NCI-H2196 (cell line): Measurements from ENCODE around the gene HNF4A.

Source experiments
- DNase-seq: peaks from one replicate; lab custom pipeline; 2025; ENCODE audit not compliant: unreplicated experiment; lab: John Stamatoyannopoulos, UW

Gene HNF4A

DNA sequence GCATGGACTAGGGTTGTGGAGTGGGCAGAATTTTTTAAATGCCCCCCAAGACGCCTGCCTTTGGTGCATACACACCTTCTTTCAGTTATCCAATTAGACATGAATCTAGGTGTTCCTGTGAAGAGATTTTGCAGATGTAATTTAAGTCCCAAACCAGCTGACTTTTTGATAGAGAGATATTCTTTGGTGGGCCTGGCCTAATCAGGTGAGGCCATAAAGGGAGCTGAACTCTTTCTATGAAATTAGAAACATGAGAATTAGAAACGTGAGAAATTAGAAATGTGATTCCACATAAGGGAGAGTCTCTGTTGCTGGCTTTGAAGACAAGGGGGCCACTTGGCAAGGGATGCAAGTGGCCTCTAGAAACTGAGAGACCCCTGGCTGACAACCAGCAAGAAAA lies 83.8 kb downstream of the HNF4A start:
- DNase-seq = no peak

- no peak for DNase-seq
Observed at GRCh38 chr20:44442298-44443070, 87.0 kb downstream of the HNF4A start.

DNA sequence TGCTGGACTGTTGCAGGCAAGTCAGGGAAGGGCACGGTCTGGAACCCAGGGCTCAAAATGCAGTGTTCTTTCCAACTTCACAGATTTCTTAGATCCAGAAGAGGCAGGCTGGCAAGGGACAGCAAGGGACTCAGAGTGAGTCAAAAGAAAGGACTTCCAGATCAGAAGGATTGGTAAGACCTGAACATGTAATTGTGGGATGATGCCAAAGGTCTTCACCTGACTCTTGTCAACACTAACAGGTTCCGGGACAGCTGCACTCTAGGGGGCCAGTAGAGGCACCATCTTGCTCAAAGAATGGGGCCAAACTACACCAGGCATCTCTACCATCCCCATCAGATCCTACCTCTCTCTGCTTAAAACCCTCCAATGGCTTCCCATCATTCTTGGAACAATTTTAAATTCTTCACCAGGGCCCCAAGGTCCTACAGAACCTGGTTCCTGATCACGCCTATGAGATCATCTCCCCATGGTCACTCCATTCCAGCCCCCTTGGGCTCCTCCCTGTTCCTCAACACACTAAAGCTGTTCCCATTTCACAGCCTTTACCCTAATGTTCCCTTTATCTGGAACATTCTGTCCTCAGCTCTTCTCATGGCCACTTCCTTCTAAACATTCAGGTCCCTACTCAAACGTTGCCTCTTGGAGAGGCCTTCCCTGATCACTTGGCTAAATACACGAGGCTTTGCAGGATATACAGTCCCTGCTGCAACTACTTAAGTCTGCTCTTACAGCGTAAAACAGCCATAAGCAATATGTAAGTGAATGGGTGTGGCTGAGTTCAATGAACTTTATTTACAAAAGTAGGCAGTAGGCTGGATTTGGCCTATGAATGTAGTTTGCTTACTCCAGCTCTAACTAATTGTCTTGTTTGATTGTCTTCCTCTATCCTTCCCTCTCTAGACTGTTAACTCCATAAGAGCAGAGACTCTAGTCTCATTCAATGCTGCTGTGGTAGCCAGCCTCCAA lies 90.5 kb downstream of the HNF4A start:
- no peak for DNase-seq

- no peak for DNase-seq
Observed at GRCh38 chr20:44447827-44448419, 92.4 kb downstream of the HNF4A start.

DNA sequence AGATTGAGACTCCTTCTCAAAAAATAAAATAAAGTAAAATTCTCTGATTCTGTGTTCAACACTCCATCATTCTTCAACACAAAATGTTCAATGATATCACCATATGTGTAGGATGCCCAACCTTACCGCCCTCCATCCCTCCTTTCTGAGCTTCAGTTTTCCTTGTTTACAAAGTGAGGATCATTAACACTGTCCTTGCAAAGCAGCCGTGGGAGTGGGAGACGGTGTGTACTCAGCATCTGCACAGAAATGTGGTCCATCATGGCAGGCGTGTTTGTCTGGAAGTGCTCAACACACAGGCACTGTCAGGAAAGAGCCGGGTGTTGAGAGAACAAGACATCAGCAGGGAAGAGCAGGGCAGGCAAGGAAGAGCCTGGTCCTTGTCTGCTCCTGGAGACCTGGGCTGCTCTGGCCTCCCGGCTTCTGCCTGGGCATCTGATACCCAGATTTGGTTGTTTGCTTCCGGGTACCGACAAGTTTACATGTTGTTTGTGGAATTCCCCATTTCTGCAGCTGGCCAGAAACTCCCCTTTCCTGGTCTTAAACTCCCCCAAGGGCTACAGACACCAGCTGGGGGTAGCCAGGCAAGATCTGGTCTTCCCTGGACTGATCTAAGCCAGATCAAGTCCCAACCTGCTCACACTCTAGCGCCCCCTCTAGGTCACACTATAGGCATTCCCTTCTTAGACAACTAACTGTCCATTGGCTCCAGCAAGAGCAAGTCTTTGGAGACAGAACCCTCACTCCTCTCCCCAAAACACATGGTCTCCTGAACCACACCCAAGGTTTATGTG lies 93.5 kb downstream of the HNF4A start:
- DNase-seq = no peak

GRCh38 chr20:44449864-44450263 lies 94.4 kb downstream of the HNF4A start:
- DNase-seq = no peak

DNA sequence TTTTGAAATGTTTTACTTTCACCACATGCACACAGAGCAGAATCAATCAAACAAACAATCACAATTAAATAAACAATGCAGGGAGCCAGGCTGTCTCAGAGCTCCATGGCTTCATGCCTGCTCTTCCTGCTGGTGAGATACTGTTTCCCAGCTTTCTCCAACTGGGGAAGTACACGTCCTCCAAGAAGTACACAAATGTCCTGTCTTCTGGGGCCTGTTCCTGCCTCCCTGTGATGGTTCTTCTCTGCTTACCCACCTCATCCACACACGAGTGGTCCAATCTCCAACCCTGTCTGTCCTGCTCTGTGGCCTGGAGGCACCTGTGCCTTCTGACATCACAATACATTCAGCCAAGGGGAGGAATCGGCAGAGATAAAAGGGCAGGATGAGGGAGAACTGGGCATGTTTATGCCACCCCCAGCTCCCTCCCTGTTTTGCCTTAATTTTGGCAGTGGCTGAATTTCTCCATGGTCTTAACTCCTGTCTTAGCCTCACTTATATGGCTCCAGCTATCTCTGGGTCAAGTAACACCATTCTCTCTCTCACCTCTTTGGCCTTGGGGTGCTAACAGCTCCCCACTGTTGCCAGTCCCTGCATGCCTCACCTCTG lies 94.9 kb downstream of the HNF4A start:
- no peak for DNase-seq

DNA sequence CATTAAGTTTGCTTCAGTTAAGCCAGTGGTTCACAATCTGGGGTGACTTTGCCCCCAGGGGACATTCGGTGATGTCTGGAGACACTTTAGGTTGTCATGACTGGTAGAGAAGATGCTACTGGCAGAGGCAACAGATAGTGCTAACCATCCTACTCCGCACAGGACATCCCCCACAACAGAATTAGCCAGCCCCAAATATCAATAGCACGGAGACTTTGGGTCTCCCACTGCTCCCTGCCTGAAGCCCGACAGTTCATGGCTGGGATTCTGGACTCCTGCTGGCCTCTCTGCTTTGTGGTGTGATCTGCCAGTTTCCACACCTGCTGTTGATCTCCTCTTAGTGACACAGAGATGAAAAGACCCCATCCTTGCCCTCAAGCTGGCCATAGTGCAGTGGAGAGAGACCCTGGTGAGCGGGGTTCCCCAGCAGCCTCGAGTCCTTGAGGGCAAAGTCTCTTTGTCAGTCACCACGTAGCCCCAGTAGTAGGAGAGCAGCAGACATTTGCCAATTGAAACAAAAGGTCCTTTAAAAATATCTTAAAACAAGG lies 95.5 kb downstream of the HNF4A start:
- DNase-seq = no peak

GRCh38 chr20:44454306-44454963 lies 98.9 kb downstream of the HNF4A start:
- DNase-seq = no peak

GRCh38 chr20:44455126-44455525 lies 99.6 kb downstream of the HNF4A start:
- DNase-seq = no peak

DNA sequence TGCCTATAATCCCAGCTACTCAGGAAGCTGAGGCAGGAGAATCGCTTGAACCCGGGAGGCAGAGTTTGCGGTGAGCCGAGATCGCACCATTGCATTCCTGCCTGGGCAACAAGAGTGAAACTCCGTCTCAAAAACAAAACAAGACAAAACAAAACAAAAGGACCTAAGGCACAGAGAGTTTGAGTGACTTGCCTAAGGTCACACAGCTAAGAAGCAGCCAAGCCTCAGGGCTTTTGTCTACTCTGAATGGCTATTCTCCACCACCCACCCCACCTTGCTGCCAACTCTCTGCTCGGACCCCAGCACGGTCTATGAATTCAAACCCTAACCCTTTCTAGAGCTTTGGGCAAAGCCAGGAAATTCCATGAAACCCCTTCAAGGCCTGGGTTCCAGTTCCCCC lies 101.1 kb downstream of the HNF4A start:
- no peak for DNase-seq

- DNase-seq = no peak
Observed at GRCh38 chr20:44457016-44457415, 101.5 kb downstream of the HNF4A start.

DNA sequence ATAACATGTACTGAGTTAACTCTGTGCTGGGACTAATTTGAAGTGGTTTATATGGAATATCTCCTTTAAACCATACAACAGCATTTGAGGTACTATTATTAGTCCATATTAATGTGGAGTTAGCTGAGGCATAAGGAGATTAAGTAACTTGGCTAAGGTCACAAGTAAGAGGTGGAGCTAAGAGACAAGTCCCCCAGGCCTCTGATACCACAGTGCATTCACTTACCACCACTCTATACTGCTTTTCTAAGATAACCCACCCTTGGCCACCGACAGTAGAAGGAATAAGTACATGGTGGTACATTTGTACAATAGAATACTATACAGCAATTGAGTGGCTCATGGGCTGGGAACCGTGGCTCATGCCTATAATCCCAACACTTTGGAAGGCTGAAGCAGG lies 103.8 kb downstream of the HNF4A start:
- DNase-seq = no peak

- DNase-seq = peak; percentile 14
Observed at GRCh38 chr20:44460795-44461141, 105.3 kb downstream of the HNF4A start.

DNA sequence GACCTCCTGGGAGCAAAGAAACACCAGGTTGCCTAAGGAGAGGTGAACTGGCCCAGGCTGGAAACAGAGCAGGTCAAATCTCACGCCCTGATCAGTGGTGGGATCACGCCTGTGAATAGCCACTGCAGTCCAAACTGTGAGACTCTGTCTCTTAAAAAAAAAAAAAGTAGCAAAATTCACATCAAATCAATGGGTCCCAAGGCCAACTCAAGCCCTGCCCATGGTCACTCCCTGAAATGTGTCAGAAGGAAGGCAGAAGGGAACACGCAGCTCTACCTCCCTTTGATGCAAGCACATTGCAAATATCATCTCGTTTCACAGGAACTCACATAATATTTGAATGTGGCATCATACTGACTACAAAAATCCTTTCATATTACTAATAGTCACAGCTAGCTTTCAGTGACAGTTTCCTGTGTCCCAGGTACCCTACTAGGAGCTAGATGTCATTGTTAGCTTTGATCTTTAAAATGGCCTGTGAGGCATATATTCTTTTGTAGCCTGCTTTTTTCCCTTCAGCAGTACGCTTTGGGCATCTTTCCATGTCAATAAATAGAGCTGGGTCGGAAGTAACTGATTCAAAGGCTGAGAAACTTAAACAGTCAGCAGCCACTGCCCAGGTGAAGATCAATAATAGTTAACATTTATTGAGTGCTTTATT lies 105.8 kb downstream of the HNF4A start:
- DNase-seq = no peak

- DNase-seq = no peak
Observed at GRCh38 chr20:44461803-44462174, 106.3 kb downstream of the HNF4A start.

DNA sequence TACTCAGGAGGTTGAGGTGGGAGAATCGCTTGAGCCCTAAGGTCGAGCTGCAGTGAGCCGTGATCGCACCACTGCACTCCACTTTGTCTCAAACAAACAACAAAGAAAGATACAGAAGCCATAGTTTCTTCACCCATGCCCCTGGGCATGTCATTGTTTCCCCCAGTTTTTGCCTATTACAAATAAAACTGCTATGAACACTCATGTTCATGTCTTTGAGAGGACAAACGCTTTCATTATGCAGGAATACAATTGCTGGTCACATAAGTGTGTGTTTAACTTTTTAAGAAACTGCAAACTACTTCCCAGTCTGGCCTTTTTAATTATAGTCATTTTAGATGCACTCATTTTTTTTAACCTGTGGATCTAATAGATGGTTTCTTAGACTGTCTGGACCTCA lies 108.0 kb downstream of the HNF4A start:
- DNase-seq = no peak

GRCh38 chr20:44464514-44464913 lies 109.0 kb downstream of the HNF4A start:
- DNase-seq = no peak

GRCh38 chr20:44465001-44465560 lies 109.6 kb downstream of the HNF4A start:
- DNase-seq = peak; percentile 48
